Sciatic nerve (tissue), 2 donors: ENCODE measurements around the gene IMMP2L. TPM values are rescaled to one million over a fixed set of nuclear protein-coding genes. Genes with fewer than 3 reads are reported as not detected.

Source experiments
- ATAC-seq: fragments of 200-7000 bp; cut with Tn5 transposase; one replicate; pipeline ENCODE4 v1.9.1; 2020; ENCODE audit warnings: mild to moderate bottlenecking, moderate library complexity
- DNase-seq: peaks from one replicate; pipeline ENCODE4 v3.0.0-alpha.2; 2020; ENCODE audit warnings: low spot score
- intact Hi-C: fragments of 100-400 bp; cut with DNase I; formaldehyde crosslinking; loops from one replicate; pipeline ENCODE4 v1.14.2; 2022
- total RNA-seq: library from RNA; stranded (reverse); fragmentation: NEBNext Ultra II Directional; extraction: Animal tissue kit (Norgen Biotek cat#: 25700); gene quantifications from one replicate; pipeline ENCODE4 v1.2.1, GENCODE V29; 2021
- donor health status: DM: no; HTN: no; CAD: no.
- donor health status: DM: no; HTN: no; CAD: no.

IMMP2L gene
- total RNA-seq, 1 donor from 2014 or later = 33.6 TPM

GRCh38 chr7:111012149-111012548, 550.1 kb downstream of the IMMP2L start:
- no peak for ATAC-seq
- DNase-seq = no peak
- intact Hi-C loops = no loop called here

DNA sequence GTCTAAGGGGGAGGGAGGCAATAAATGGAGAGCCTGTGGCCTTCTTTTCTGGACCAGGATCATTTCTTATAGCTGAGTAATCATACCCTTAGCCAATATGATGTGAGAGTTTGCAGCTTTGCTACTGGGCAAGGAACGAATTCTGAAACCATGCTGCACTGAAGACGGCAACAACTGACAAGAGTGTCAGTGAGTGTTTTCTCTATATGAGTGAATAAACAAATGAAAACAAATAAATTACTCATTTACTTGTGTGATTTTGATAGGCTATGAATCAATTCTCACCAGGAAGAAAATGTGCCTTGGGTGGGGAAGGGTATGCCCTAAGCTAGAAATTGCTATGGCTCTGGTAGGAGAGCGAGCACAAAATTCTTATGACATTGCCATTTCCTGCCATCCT, 550.8 kb downstream of the IMMP2L start:
- DNase-seq (no peak), ATAC-seq (no peak)
- intact Hi-C loops = no loop called here

DNA sequence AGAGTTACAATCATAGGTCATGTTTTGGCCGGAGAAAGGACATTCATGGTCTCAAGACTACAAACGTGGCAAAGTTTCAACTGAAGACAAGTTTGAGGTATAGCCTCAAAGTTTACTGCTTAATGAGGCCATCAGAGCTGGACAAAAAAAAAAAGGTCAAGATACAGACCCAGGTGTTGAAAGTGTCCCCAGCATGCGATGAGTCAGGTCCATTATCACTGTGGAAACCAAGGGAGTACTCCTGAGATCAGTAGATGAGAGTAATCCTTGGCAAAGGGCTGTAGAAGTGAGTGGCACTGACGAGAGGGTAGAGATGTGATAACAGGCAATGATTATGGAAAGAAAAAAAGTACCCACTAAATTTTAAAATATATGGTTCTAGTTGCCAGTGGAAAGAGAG, 551.5 kb downstream of the IMMP2L start:
- no peak for ATAC-seq
- intact Hi-C loops = no loop called here
- DNase-seq = no peak

DNA sequence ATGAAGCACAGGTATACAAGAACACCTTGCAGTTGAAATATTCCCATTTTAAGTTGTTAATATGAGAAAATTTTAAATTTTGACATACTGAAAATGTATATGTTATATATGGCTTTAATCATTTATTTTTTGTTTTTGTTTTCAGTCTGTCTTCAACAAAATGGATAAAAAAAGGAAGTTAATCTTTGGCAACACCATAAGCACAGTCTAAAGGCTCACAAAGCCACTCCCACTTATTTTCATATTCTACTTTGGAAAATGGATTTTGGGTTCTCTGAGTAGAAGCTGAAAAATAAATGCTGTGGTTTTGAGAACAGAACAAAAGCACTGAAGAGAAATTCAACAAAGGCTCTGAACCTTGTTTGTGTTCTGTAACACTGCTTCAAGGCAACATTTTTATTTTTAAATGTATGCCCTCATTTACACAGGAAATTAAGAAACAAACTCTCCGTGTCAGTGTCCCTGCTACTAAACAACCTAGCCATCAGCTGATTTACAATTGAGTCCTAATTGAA, 552.7 kb downstream of the IMMP2L start:
- DNase-seq (no peak), ATAC-seq (no peak)
- intact Hi-C loops = no loop called here

- intact Hi-C loops = no loop called here
- ATAC-seq (no peak), DNase-seq (no peak)
Measured at GRCh38 chr7:111006691-111007090, 555.6 kb downstream of the IMMP2L start.

GRCh38 chr7:111006040-111006439, 556.3 kb downstream of the IMMP2L start:
- intact Hi-C loops = no loop called here
- ATAC-seq (no peak), DNase-seq (no peak)

- ATAC-seq (no peak), DNase-seq (no peak)
- intact Hi-C loops = no loop called here
Measured at GRCh38 chr7:111005445-111005844, 556.8 kb downstream of the IMMP2L start.

GRCh38 chr7:111004310-111004901, 557.9 kb downstream of the IMMP2L start:
- no peak for ATAC-seq
- DNase-seq = no peak
- intact Hi-C loops = no loop called here

DNA sequence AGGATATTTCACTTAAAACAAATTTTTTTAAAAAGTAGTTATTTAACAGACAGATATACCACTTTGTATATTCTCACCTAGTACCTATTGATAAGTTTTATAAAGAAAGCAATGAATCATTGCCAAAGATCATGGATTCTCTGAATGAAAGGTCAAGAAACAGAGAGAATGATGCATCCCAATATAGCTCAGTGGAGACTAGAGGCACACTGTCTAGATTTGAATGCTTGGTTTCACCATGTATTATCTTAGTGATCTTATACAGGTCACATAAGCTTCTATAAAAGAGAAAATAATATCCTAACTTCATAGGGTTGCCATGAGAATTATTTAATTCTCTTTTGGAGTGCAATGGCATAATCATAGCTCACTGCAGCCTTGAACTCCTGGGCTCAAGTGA, 558.4 kb downstream of the IMMP2L start:
- intact Hi-C loops = no loop called here
- ATAC-seq (no peak), DNase-seq (no peak)

DNA sequence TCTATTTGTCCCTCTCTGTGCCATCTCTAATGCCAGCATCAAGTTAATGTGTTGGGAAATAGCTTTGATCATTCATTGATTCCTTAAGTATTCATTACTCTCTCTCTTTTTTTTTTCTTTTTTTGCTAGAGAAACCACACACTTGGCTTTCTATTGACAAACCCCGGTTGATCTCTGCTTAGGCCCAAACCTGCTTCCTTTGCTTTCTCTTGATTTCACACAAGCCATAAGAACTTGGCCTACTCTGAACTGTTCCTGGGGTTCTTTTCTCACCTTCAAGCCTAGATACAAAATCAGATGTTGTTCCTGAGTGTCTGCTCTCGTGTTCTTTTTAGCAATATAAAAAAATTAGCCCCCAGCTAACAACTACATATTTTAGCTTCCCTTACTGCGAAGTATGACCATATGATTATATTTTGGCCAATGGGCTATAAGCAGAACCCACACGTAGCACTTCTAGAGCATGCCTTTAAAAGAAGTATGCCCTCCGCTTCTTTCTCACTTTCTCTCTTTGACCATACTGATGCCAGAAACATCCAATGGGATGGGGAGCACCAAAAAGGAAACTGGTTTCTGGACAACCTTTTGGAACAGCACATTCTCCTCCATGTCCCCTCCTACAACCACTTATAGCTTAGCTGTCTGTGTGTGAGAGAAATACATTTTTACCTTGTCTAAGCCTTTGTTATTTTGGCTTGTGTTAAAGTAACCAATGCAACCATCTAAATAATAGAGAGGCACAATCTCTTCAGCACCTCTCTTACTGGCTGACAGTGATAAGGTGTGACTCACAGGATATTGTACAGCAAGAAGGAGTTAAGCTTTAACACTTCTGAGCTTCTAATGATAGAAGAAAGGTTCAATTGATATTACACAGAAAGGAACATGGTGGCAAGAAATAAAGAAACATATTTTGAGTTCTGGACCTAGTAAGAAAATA, 568.0 kb downstream of the IMMP2L start:
- no peak for DNase-seq
- intact Hi-C loops = no loop called here
- ATAC-seq = no peak

DNA sequence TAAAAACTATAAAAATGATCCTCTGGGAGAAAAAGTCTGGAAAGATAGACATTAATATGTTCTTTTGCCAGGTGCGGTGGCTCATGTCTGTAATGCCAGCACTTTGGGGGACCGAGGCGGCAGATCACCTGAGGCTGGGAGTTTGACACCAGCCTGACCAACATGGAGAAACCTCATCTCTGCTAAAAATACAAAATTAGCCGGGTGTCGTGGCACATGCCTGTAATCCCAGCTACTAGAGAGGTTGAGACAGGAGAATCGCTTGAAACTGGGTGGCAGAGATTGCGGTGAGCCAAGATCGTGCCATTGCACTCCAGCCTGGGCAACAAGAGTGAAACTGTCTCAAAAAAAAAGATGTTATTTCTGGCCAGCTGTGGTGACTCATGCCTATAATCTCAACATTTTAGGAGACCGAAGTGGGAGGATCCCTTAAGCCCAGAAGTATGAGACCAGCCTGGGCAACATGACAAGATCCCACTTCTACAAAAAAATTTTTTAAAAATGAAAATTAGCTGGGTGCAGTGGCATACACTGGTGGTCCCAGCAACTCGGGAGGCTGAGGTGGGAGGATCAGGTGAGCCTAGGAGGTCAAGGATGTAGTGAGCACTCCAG, 573.3 kb downstream of the IMMP2L start:
- intact Hi-C loops = no loop called here
- ATAC-seq = no peak
- no peak for DNase-seq

DNA sequence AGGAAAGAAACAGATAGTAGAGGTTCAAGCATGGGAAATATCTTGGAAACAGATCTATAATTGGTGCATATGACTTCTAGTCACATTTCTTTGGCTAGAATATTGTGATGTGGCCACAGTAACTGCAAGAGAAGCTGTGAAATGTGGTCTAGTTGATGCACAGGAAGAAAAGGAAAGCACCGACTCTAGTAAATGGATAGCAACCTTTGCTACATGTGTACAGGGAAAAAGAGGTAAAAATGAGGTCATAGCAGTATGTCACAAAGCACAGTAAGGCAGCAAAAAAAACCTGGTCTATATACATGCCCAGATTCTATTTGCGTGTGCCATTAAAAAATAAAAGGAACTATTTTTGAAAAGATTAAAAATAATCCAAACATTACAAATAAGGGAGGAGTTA, 573.9 kb downstream of the IMMP2L start:
- no peak for DNase-seq
- ATAC-seq = no peak
- intact Hi-C loops = no loop called here

GRCh38 chr7:110987127-110987693, 575.1 kb downstream of the IMMP2L start:
- intact Hi-C loops = no loop called here
- DNase-seq (no peak), ATAC-seq (no peak)

DNA sequence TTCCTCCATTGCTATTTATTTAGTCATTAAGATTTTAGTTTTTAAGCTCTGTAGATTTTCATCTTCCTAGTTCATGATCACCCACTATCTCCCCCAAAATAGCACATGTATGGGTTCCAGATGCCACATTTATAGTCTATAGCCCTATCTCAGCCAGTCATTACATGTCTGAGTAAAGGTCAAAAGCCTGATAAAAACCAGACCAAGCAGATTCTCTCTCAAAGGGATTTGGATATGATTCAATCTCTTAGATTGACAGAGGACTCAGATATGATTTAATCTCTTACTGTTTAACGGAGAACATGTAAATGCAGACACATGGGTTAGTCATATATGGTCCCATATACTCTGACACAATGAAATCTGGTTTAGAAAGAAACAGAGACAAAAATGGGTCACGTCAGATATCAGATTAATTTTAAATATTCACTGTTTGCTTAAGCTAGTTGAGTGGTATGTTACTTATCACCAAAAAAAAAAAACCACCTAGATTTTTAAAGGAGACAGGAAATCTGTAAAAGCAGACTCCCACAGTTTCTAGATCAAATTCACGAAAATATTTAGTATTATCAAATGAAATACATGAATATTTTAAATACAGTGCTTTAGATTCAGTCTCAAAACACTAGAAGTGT, 578.4 kb downstream of the IMMP2L start:
- intact Hi-C loops = no loop called here
- DNase-seq = no peak
- no peak for ATAC-seq

DNA sequence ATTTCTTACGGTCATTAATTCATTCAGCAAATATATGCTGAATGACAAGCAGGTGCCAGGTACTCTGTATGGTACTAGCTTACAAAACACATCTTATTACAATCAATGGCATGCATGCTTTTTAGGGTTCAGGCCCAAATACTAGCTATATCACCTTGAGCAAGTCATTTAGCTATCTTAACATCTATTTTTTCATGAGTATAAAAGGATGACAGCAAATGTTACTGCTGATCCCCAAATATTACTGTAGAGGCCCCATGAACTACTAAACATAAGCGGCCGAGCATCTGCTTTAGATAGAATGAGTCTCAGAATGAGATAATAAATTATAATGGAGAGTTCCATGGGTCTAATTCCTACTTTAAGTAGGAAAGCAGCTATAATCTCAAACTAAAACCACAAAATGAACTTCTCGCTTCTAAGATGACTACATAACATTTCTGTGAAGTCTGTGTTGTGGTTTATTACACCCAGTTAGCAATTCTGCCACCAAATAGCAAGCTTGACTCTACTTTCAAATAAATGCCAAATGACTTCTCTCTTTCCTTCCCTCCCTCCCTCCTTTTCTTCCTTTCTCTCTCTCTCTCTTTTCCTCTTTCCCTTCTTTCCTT, 585.1 kb downstream of the IMMP2L start:
- intact Hi-C loops = no loop called here

GRCh38 chr7:110975486-110975885, 586.8 kb downstream of the IMMP2L start:
- intact Hi-C loops = no loop called here
- ATAC-seq (no peak), DNase-seq (no peak)

More for the DNA sequence above, 585.1 kb downstream of the IMMP2L start:
- ATAC-seq (no peak), DNase-seq (no peak)

- intact Hi-C loops = loop anchor here (1.0 kb wide), 1 partner anchor 17 kb away; no protein-coding TSS in a partner anchor
- no peak for DNase-seq
- no peak for ATAC-seq
Measured at GRCh38 chr7:110974441-110974840, 587.9 kb downstream of the IMMP2L start.

DNA sequence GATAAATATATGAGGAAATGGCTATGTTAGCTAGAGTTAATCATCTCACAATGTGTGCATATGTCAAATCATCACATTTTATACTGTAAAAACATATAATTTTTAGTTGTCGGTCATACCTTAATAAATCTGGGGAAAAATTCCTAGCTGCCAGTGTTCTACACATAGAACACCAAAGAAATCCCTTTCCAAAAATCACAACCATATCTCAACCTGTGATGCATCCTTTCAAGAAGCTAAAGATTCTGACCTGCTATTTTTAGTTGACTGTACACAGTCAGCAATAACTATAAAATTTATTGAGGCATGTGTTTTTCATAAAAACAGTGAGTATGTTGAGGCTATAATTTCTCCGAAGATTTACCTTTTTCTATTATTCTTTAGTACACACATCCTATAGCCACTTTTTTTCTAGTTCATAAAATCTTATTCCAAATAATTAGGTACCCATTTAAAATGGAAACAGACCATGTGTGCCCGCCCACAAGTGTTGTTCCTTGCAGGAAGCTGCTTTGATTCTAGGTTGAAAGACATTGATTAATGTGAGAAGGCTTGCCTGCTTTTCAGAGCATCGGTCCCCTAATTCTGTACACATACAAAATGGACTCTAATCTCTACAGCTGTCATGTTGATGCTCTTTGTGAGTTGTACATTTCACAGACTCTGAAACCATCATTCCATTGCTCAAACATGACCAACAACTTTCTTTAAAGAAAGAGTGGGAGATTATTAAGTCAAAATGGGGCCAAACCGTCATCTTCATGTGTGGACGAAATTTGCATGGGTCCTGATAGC, 588.9 kb downstream of the IMMP2L start:
- ATAC-seq = no peak
- DNase-seq = no peak

More for the DNA sequence above, 588.9 kb downstream of the IMMP2L start:
- intact Hi-C loops = no loop called here
